Natural killer cell (primary cell): ENCODE measurements around the gene SNTA1. TPM values are rescaled to one million over a fixed set of nuclear protein-coding genes. Genes with fewer than 3 reads are reported as not detected.

ENCODE experiments used
- ATAC-seq, 3 donors: fragments of 150-1000 bp in 2 of 3; fragments of 200-7000 bp in 1 of 3; cut with Tn5 transposase; 1 replicate in 1 of 3; 2 replicates in 2 of 3; pipeline ENCODE4 v1.10.0; 2021; ENCODE audit warnings: mild to moderate bottlenecking in 2 of 3, moderate library complexity in 2 of 3
- DNase-seq, 2 donors: peaks; one replicate each; pipeline versions ENCODE4 v3.0.0 to v3.0.0-alpha.2; 2013 to 2021; ENCODE audit warnings: mixed read lengths in 1 of 2
- H3K27ac ChIP-seq: one replicate; pipeline ENCODE4 v1.5.1; 2013; ENCODE audit warnings: mild to moderate bottlenecking, low read length
- H3K27me3 ChIP-seq: one replicate; pipeline ENCODE4 v1.6.1; 2013; ENCODE audit warnings: low read length; ENCODE audit not compliant: control insufficient read depth, insufficient read depth
- H3K36me3 ChIP-seq: one replicate; pipeline ENCODE4 v1.6.1; 2013; ENCODE audit warnings: low read length; ENCODE audit not compliant: control insufficient read depth, insufficient read depth
- H3K4me1 ChIP-seq: one replicate; pipeline ENCODE4 v1.6.1; 2013; ENCODE audit warnings: low read length; ENCODE audit not compliant: control insufficient read depth, insufficient read depth
- H3K4me3 ChIP-seq: one replicate; pipeline ENCODE4 v1.5.1; 2013; ENCODE audit warnings: low read length
- H3K9me3 ChIP-seq: one replicate; pipeline ENCODE4 v1.6.1; 2013; ENCODE audit warnings: low read length; ENCODE audit not compliant: control insufficient read depth, insufficient read depth
- H3K27ac Mint-ChIP-seq, 2 donors: one replicate each; pipeline ENCODE4 v1.8.0; 2022; ENCODE audit warnings: mild to moderate bottlenecking in 2 of 2, mixed read lengths in 2 of 2, moderate library complexity in 1 of 2
- H3K27me3 Mint-ChIP-seq, 2 donors: one replicate each; pipeline ENCODE4 v1.8.0; 2022; ENCODE audit warnings: low read depth in 2 of 2, mixed read lengths in 2 of 2
- H3K36me3 Mint-ChIP-seq: one replicate; pipeline ENCODE4 v1.8.0; 2022; ENCODE audit warnings: mixed read lengths
- H3K4me1 Mint-ChIP-seq, 2 donors: one replicate each; pipeline ENCODE4 v1.8.0; 2022; ENCODE audit warnings: mixed read lengths in 2 of 2
- H3K4me3 Mint-ChIP-seq: one replicate; pipeline ENCODE4 v1.8.0; 2022; ENCODE audit warnings: mild to moderate bottlenecking, moderate library complexity, mixed read lengths
- H3K9me3 Mint-ChIP-seq, 2 donors: one replicate each; pipeline ENCODE4 v1.8.0; 2022; ENCODE audit warnings: mixed read lengths in 2 of 2
- WGBS: methylation state at CpG from one replicate; pipeline ENCODE4 v1.1.7; 2013; ENCODE audit warnings: missing lambda C conversion rate; ENCODE audit not compliant: insufficient coverage; 5-methylcytosine and 5-hydroxymethylcytosine counted together
- intact Hi-C: fragments of 100-400 bp; cut with micrococcal nuclease; formaldehyde crosslinking; loops from one replicate; pipeline ENCODE4 v1.14.2; 2022
- total RNA-seq, 4 donors: library from RNA; stranded (reverse); fragments of 120-200 nt in 1 of 4; gene quantifications; one replicate each; pipeline versions ENCODE4 v1.2.3 to v1.2.4, GENCODE V29; 2013 to 2022
- TF ChIP-seq, protein P1 (sequence below): fragments of 200-600 bp; IDR thresholded peaks from one replicate; pipeline ENCODE4 v1.8.0; 2022; ENCODE audit warnings: antibody characterized with exemption

The SNTA1 gene
- total RNA-seq, 3 donors from 2014 or later (not counting 1 experiment from before 2014, with no cell fraction given): 1.2 to 2.4 (median 1.8) TPM

DNA sequence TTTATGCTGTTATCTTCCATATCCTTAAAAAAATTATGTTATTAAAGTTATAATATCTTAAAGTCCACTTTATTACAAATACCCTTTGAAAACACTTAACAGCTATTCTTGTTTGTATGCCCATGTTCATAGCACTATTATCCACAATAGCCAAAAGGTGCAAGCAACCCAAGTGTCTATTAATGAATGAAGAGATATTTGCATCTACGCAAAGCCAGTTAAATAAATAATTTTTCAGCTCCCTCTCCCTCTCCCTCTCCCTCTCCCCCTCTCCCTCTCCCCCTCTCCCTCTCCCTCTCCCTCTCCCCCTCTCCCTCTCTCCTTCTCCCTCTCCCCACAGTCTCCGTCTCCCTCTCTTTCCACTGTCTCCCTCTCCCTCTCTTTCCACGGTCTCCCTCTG is 55.3 kb downstream of the SNTA1 start:
- Histone ChIP-seq H3K27me3 (no peaks in the 10 kb centered on the region), H3K4me3 (no peak overlapping the region), H3K36me3 (peaks cover 54% of the 10 kb centered on the region), H3K4me1 (no peaks in the 10 kb centered on the region), H3K27ac (no peak overlapping the region), H3K9me3 (no peaks in the 10 kb centered on the region)
- Mint-ChIP-seq H3K4me3 (no peak overlapping the region), H3K36me3 (peaks cover 11% of the 10 kb centered on the region), H3K9me3 (no peaks in the 10 kb centered on the region), H3K4me1 (no peaks in the 10 kb centered on the region), H3K27ac (no peak overlapping the region), H3K27me3 (no peaks in the 10 kb centered on the region)
- TF ChIP-seq, protein P1, sequence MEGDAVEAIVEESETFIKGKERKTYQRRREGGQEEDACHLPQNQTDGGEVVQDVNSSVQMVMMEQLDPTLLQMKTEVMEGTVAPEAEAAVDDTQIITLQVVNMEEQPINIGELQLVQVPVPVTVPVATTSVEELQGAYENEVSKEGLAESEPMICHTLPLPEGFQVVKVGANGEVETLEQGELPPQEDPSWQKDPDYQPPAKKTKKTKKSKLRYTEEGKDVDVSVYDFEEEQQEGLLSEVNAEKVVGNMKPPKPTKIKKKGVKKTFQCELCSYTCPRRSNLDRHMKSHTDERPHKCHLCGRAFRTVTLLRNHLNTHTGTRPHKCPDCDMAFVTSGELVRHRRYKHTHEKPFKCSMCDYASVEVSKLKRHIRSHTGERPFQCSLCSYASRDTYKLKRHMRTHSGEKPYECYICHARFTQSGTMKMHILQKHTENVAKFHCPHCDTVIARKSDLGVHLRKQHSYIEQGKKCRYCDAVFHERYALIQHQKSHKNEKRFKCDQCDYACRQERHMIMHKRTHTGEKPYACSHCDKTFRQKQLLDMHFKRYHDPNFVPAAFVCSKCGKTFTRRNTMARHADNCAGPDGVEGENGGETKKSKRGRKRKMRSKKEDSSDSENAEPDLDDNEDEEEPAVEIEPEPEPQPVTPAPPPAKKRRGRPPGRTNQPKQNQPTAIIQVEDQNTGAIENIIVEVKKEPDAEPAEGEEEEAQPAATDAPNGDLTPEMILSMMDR: no peak
- ATAC-seq: no peak
- 80% methylated on average over 1 of the region's 3 CpGs for WGBS
- intact Hi-C loops: no loop called here
- no peak for DNase-seq

DNA sequence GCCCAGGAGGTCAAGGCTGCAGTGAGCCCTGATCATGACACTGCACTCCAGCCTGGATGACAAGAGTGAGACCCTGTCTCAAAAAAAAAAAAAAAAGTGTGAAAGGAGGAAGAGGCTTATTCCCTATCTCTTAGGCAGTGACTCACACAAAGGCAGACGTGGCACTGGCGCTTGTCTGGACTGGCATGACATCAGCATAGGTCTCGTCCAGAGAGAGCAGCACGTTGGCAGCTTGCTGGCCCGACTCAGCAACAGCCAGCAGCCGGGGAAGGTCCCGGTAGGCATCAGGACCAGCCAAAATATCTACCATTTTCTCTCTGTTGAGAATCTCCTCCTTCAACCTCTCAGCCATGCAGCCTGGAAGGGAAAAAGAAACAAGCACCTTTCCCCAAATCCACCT is 56.4 kb downstream of the SNTA1 start:
- Mint-ChIP-seq H3K27me3 (no peaks in the 10 kb centered on the region), H3K4me1 (no peaks in the 10 kb centered on the region), H3K27ac (no peak overlapping the region), H3K9me3 (no peaks in the 10 kb centered on the region), H3K4me3 (no peak overlapping the region), H3K36me3 (peaks cover 5% of the 10 kb centered on the region)
- TF ChIP-seq, protein P1: no peak
- ATAC-seq (no peak), DNase-seq (no peak)
- H3K4me1 ChIP-seq: no peaks in the 10 kb centered on the region
- 93% methylated on average over 7 of the region's 7 CpGs for WGBS
- H3K4me3 ChIP-seq: no peak overlapping the region
- H3K9me3 ChIP-seq: no peaks in the 10 kb centered on the region
- peaks cover 45% of the 10 kb centered on the region for H3K36me3 ChIP-seq
- no peak overlapping the region for H3K27ac ChIP-seq
- intact Hi-C loops: no loop called here
- no peaks in the 10 kb centered on the region for H3K27me3 ChIP-seq

DNA sequence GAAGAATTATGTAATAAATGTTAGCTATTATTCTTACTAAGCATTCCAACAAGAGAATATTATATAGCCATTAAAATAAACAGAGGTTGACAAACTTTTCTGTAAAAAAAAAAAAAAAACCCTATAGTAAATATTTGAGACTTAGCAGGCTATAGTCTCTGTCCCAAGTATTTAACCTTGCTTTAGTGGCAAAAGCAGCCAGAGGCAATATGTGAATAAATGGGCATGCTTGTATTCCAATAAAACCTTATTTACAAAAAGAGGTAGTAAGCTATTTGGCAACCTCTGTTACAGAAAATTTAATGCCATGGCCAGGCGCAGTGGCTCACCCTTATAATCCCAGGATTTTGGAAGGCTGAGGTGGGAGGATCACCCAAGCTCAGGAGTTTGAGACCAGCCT is 56.9 kb downstream of the SNTA1 start:
- no peaks in the 10 kb centered on the region for H3K4me1 Mint-ChIP-seq
- Histone ChIP-seq H3K9me3 (no peaks in the 10 kb centered on the region), H3K36me3 (peaks cover 45% of the 10 kb centered on the region), H3K27me3 (no peaks in the 10 kb centered on the region), H3K4me3 (no peak overlapping the region), H3K27ac (no peak overlapping the region), H3K4me1 (no peaks in the 10 kb centered on the region)
- TF ChIP-seq, protein P1: no peak
- no peaks in the 10 kb centered on the region for H3K27me3 Mint-ChIP-seq
- H3K4me3 Mint-ChIP-seq: no peak overlapping the region
- DNase-seq (no peak), ATAC-seq (no peak)
- WGBS: 100% methylated on average over 1 of the region's 1 CpG
- intact Hi-C loops: no loop called here
- H3K9me3 Mint-ChIP-seq: no peaks in the 10 kb centered on the region
- H3K36me3 Mint-ChIP-seq: peaks cover under 1% of the 10 kb centered on the region
- H3K27ac Mint-ChIP-seq: no peak overlapping the region

DNA sequence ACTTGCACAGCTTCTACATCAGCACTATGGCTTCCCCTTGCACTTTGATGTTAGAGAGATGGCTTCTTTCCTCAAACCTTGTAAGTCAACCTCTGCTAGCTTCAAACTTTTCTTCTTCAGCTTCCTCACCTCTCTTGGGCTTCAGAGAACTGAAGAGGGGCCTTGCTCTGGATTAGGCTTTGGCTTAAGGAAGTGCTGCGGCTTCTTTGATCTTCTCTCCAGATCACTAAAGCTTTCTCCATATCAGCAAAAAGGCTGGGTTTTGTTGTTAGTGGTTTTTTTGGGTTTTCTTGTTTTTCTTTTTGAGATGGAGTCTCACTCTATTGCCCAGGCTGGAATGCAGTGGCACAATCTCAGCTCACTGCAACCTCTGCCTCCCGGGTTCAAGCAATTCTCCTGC is 66.2 kb downstream of the SNTA1 start:
- H3K4me3 ChIP-seq: no peak overlapping the region
- ATAC-seq (no peak), DNase-seq (peak in 1 of 2 donors; percentile 17)
- H3K27ac Mint-ChIP-seq: no peak overlapping the region
- H3K4me1 ChIP-seq: peaks cover 7% of the 10 kb centered on the region
- 88% methylated on average over 1 of the region's 2 CpGs for WGBS
- no peak overlapping the region for H3K27ac ChIP-seq
- no peaks in the 10 kb centered on the region for H3K27me3 ChIP-seq
- H3K9me3 ChIP-seq: no peaks in the 10 kb centered on the region
- intact Hi-C loops: no loop called here
- TF ChIP-seq, protein P1: no peak
- H3K4me3 Mint-ChIP-seq: no peak overlapping the region
- no peaks in the 10 kb centered on the region for H3K27me3 Mint-ChIP-seq
- peaks cover 12% of the 10 kb centered on the region for H3K36me3 Mint-ChIP-seq
- no peaks in the 10 kb centered on the region for H3K9me3 Mint-ChIP-seq
- H3K4me1 Mint-ChIP-seq: peaks cover 9% of the 10 kb centered on the region in 2 donors
- peaks cover 50% of the 10 kb centered on the region for H3K36me3 ChIP-seq
